Measurements from ENCODE around the gene QSER1. TPM values are rescaled to one million over a fixed set of nuclear protein-coding genes. Genes with fewer than 3 reads are reported as not detected.
"Not testable (repeated sequence)": the region's sequence is repeated elsewhere in the genome, so short reads cannot be mapped to it uniquely, and the experiment has no call there.

QSER1 gene
- total RNA-seq, 1 donor from 2014 or later = 48.4 TPM

GRCh38 chr11:32931606-32932005 lies 39.0 kb downstream of the QSER1 start:
- H3K9me3 Mint-ChIP-seq (ENCODE audit: low read depth) = no peaks in the 10 kb centered on the region
- H3K27ac Mint-ChIP-seq = no peak overlapping the region
- peaks cover 6% of the 10 kb centered on the region for H3K4me1 Mint-ChIP-seq (ENCODE audit: low read depth)
- no peak for DNase-seq (ENCODE audit: low spot score, unreplicated experiment)
- TF ChIP-seq CTCF (IDR thresholded peaks at IDR 0.05; ENCODE audit: unreplicated experiment) = no peak
- H3K36me3 Mint-ChIP-seq (ENCODE audit: insufficient read depth) = peaks cover 34% of the 10 kb centered on the region
- no peak overlapping the region for H3K4me3 Mint-ChIP-seq (ENCODE audit: low read depth)
- no peaks in the 10 kb centered on the region for H3K27me3 Mint-ChIP-seq

GRCh38 chr11:32932196-32932595 lies 39.6 kb downstream of the QSER1 start:
- DNase-seq (ENCODE audit: low spot score, unreplicated experiment) = no peak

GRCh38 chr11:32935462-32936029 lies 42.9 kb downstream of the QSER1 start:
- H3K36me3 Mint-ChIP-seq (ENCODE audit: insufficient read depth) = peaks cover 42% of the 10 kb centered on the region
- no peak for TF ChIP-seq CTCF (IDR thresholded peaks at IDR 0.05; ENCODE audit: unreplicated experiment)
- H3K4me1 Mint-ChIP-seq (ENCODE audit: low read depth) = no peaks in the 10 kb centered on the region
- H3K4me3 Mint-ChIP-seq (ENCODE audit: low read depth) = no peak overlapping the region
- no peaks in the 10 kb centered on the region for H3K27me3 Mint-ChIP-seq
- DNase-seq (ENCODE audit: low spot score, unreplicated experiment) = no peak
- no peaks in the 10 kb centered on the region for H3K9me3 Mint-ChIP-seq (ENCODE audit: low read depth)
- H3K27ac Mint-ChIP-seq = no peak overlapping the region

More at GRCh38 chr11:32932196-32932595, 39.6 kb downstream of the QSER1 start:
- peaks cover 36% of the 10 kb centered on the region for H3K36me3 Mint-ChIP-seq (ENCODE audit: insufficient read depth)
- TF ChIP-seq CTCF (IDR thresholded peaks at IDR 0.05; ENCODE audit: unreplicated experiment) = no peak
- H3K27me3 Mint-ChIP-seq = no peaks in the 10 kb centered on the region
- peaks cover 6% of the 10 kb centered on the region for H3K4me1 Mint-ChIP-seq (ENCODE audit: low read depth)
- no peak overlapping the region for H3K27ac Mint-ChIP-seq
- no peak overlapping the region for H3K4me3 Mint-ChIP-seq (ENCODE audit: low read depth)
- H3K9me3 Mint-ChIP-seq (ENCODE audit: low read depth) = no peaks in the 10 kb centered on the region

GRCh38 chr11:32936178-32936577 lies 43.6 kb downstream of the QSER1 start:
- not testable (repeated sequence) for H3K27ac Mint-ChIP-seq; H3K4me3 Mint-ChIP-seq (ENCODE audit: low read depth); H3K9me3 Mint-ChIP-seq (ENCODE audit: low read depth); DNase-seq (ENCODE audit: low spot score, unreplicated experiment); H3K27me3 Mint-ChIP-seq; H3K4me1 Mint-ChIP-seq (ENCODE audit: low read depth)
- peaks cover 43% of the 10 kb centered on the region for H3K36me3 Mint-ChIP-seq (ENCODE audit: insufficient read depth)

GRCh38 chr11:32937283-32937682 lies 44.7 kb downstream of the QSER1 start:
- peaks cover 39% of the 10 kb centered on the region for H3K36me3 Mint-ChIP-seq (ENCODE audit: insufficient read depth)
- not testable (repeated sequence) for H3K4me1 Mint-ChIP-seq (ENCODE audit: low read depth); DNase-seq (ENCODE audit: low spot score, unreplicated experiment); H3K4me3 Mint-ChIP-seq (ENCODE audit: low read depth); H3K27ac Mint-ChIP-seq; H3K27me3 Mint-ChIP-seq; H3K9me3 Mint-ChIP-seq (ENCODE audit: low read depth)

GRCh38 chr11:32939046-32939445 lies 46.4 kb downstream of the QSER1 start:
- H3K9me3 Mint-ChIP-seq (ENCODE audit: low read depth) = no peaks in the 10 kb centered on the region
- H3K4me1 Mint-ChIP-seq (ENCODE audit: low read depth) = no peaks in the 10 kb centered on the region
- no peaks in the 10 kb centered on the region for H3K27me3 Mint-ChIP-seq
- no peak for TF ChIP-seq CTCF (IDR thresholded peaks at IDR 0.05; ENCODE audit: unreplicated experiment)
- H3K27ac Mint-ChIP-seq = no peak overlapping the region
- H3K36me3 Mint-ChIP-seq (ENCODE audit: insufficient read depth) = peaks cover 27% of the 10 kb centered on the region
- DNase-seq (ENCODE audit: low spot score, unreplicated experiment) = no peak
- no peak overlapping the region for H3K4me3 Mint-ChIP-seq (ENCODE audit: low read depth)

All from progenitor cell of endocrine pancreas (in vitro differentiated cells).